ENCODE results near the gene IKZF1.

- no peak for TF ChIP-seq CTCF (IDR thresholded peaks at IDR 0.05; ENCODE audit: low read depth, low read length)
- no peak for TF ChIP-seq EZH2phosphoT487 (IDR thresholded peaks at IDR 0.05; ENCODE audit: low read depth)
These were observed 20.8 kb upstream of the IKZF1 start for GRCh38 chr7:50283731-50284130.

Measured in OCI-LY3 (cell line).